H1 (cell line): ENCODE results near the gene TANC1. TPM values are rescaled to one million over a fixed set of nuclear protein-coding genes. Genes with fewer than 3 reads are reported as not detected.

Experiments
- CTCF ChIA-PET: fragments of 300-600 bp; sonication (Branson Sonifier 250); formaldehyde crosslinking; loops from one replicate; lab custom pipeline; 2021; ENCODE audit not compliant: partially characterized antibody; lab: Charles Lee
- POLR2A ChIA-PET: fragments of 300-600 bp; sonication (Branson Sonifier 250); formaldehyde crosslinking; loops from one replicate; lab custom pipeline; 2021; ENCODE audit warnings: inconsistent platforms; ENCODE audit not compliant: partially characterized antibody; lab: Charles Lee
- DNase-seq, 2 experiments: peaks; one replicate each; pipeline versions ENCODE4 v3.0.0 to v3.0.0-alpha.2; 2010 to 2022; ENCODE audit warnings: low spot score in 2 of 2, low read depth in 1 of 2, mixed read lengths in 1 of 2
- FAIRE-seq: peaks from 2 replicates; lab custom pipeline; 2011; peaks lifted over from hg19 to GRCh38; lab: Jason Lieb, UNC
- H2AFZ ChIP-seq: 2 replicates; pipeline ENCODE4 v1.8.1; 2012; ENCODE audit warnings: low read length, inconsistent platforms
- H2AK5ac ChIP-seq: 2 replicates; pipeline ENCODE4 v1.6.1; 2013; ENCODE audit warnings: low read depth, low read length
- H2BK120ac ChIP-seq: replicated peaks from 2 replicates; pipeline ENCODE3; 2013; ENCODE audit warnings: low read depth, low read length, inconsistent platforms
- H2BK12ac ChIP-seq: 2 replicates; pipeline ENCODE4 v1.6.1; 2013; ENCODE audit warnings: low read depth, low read length
- H2BK15ac ChIP-seq: 2 replicates; pipeline ENCODE4 v1.6.1; 2013; ENCODE audit warnings: low read length
- H2BK20ac ChIP-seq: 2 replicates; pipeline ENCODE4 v1.6.1; 2013; ENCODE audit warnings: low read length
- H2BK5ac ChIP-seq: 2 replicates; pipeline ENCODE4 v1.6.1; 2013; ENCODE audit warnings: low read depth, low read length
- H3K14ac ChIP-seq: 2 replicates; pipeline ENCODE4 v1.6.1; 2013; ENCODE audit warnings: inconsistent platforms; ENCODE audit not compliant: insufficient read length
- H3K18ac ChIP-seq: 2 replicates; pipeline ENCODE4 v1.6.1; 2013; ENCODE audit warnings: low read length; ENCODE audit errors: extremely low read depth
- H3K23ac ChIP-seq: 2 replicates; pipeline ENCODE4 v1.6.1; 2013; ENCODE audit warnings: inconsistent platforms; ENCODE audit not compliant: insufficient read length
- H3K23me2 ChIP-seq: 2 replicates; pipeline ENCODE4 v1.6.1; 2013; ENCODE audit warnings: low read depth, low read length
- H3K27ac ChIP-seq: 2 replicates; pipeline ENCODE4 v1.6.1; 2011; ENCODE audit warnings: low read depth, low read length, inconsistent platforms
- H3K27me3 ChIP-seq, 4 experiments: replicated peaks in 1 of 4; 1 replicate in 1 of 4; 2 replicates in 3 of 4; pipeline versions ENCODE4 v1.6.1 to v1.8.1; 2011 to 2013; ENCODE audit warnings: low read length in 3 of 4, mild to moderate bottlenecking in 3 of 4, inconsistent platforms in 2 of 4, mixed read lengths in 2 of 4, moderate library complexity in 1 of 4; ENCODE audit not compliant: control insufficient read depth in 3 of 4, insufficient read depth in 3 of 4; ENCODE audit errors: extremely low read depth in 1 of 4
- H3K36me3 ChIP-seq, 4 experiments: 2 replicates each; pipeline versions ENCODE4 v1.6.1 to v1.8.1; 2011 to 2013; ENCODE audit warnings: mild to moderate bottlenecking in 4 of 4, low read length in 3 of 4, moderate library complexity in 2 of 4, control low read depth in 1 of 4, inconsistent platforms in 1 of 4; ENCODE audit not compliant: insufficient read depth in 4 of 4, control insufficient read depth in 2 of 4
- H3K4ac ChIP-seq: replicated peaks from 2 replicates; pipeline ENCODE3; 2013; ENCODE audit warnings: low read length, low read depth, mixed read lengths, inconsistent platforms; ENCODE audit not compliant: insufficient read length
- H3K4me1 ChIP-seq, 4 experiments: replicated peaks in 1 of 4; 1 replicate in 1 of 4; 2 replicates in 3 of 4; pipeline versions ENCODE4 v1.6.1 to v1.8.1; 2011 to 2013; ENCODE audit warnings: low read length in 3 of 4, inconsistent platforms in 2 of 4, mixed read lengths in 1 of 4; ENCODE audit not compliant: insufficient read depth in 4 of 4, control insufficient read depth in 3 of 4
- H3K4me2 ChIP-seq, 2 experiments: 2 replicates each; pipeline versions ENCODE4 v1.6.1 to v1.8.1; 2011 to 2013; ENCODE audit warnings: low read depth in 2 of 2, low read length in 2 of 2, control low read depth in 1 of 2, inconsistent platforms in 1 of 2, mild to moderate bottlenecking in 1 of 2; ENCODE audit not compliant: insufficient read depth in 1 of 2
- H3K4me3 ChIP-seq, 4 experiments: fragments of 200-600, 300-600 bp in 1 of 4; sonication (generic), shearing (Covaris generic), sonication (Bioruptor Twin) in 1 of 4; 2 replicates each; pipeline versions ENCODE4 v1.5.1 to v1.8.1; 2011 to 2016; ENCODE audit warnings: low read length in 4 of 4, low read depth in 3 of 4, control low read depth in 2 of 4, inconsistent platforms in 2 of 4, mild to moderate bottlenecking in 2 of 4, mixed read lengths in 1 of 4, moderate library complexity in 1 of 4; ENCODE audit not compliant: insufficient read depth in 2 of 4; ENCODE audit errors: extremely low read depth in 1 of 4
- H3K56ac ChIP-seq: replicated peaks from 2 replicates; pipeline ENCODE3; 2013; ENCODE audit warnings: low read depth, mild to moderate bottlenecking, mixed read lengths, low read length, inconsistent platforms; ENCODE audit not compliant: insufficient read length
- H3K79me1 ChIP-seq: 2 replicates; pipeline ENCODE4 v1.6.1; 2013; ENCODE audit warnings: low read depth, low read length, control low read depth
- H3K79me2 ChIP-seq, 2 experiments: 2 replicates each; pipeline versions ENCODE4 v1.6.1 to v1.8.1; 2012 to 2013; ENCODE audit warnings: low read length in 2 of 2, mild to moderate bottlenecking in 2 of 2, inconsistent platforms in 1 of 2; ENCODE audit not compliant: insufficient read depth in 2 of 2, control insufficient read depth in 1 of 2
- H3K9ac ChIP-seq, 4 experiments: replicated peaks in 1 of 4; 1 replicate in 1 of 4; 2 replicates in 3 of 4; pipeline versions ENCODE4 v1.6.1 to v1.8.1; 2011 to 2013; ENCODE audit warnings: low read depth in 3 of 4, low read length in 3 of 4, control low read depth in 2 of 4, mild to moderate bottlenecking in 2 of 4, moderate library complexity in 2 of 4, inconsistent platforms in 1 of 4; ENCODE audit errors: extremely low read depth in 1 of 4
- H3K9me3 ChIP-seq, 2 experiments: 2 replicates each; pipeline versions ENCODE4 v1.6.1 to v1.8.1; 2012 to 2013; ENCODE audit warnings: mild to moderate bottlenecking in 2 of 2, moderate library complexity in 2 of 2, control low read depth in 1 of 2, inconsistent platforms in 1 of 2, low read depth in 1 of 2, low read length in 1 of 2, mixed read lengths in 1 of 2; ENCODE audit not compliant: insufficient read depth in 2 of 2
- H4K20me1 ChIP-seq, 2 experiments: replicated peaks in 1 of 2; 2 replicates each; pipeline versions ENCODE3 to v1.8.1; 2011 to 2013; ENCODE audit warnings: inconsistent platforms in 2 of 2, low read length in 2 of 2, mild to moderate bottlenecking in 1 of 2; ENCODE audit not compliant: insufficient read depth in 2 of 2, control insufficient read depth in 1 of 2
- H4K5ac ChIP-seq: 2 replicates; pipeline ENCODE4 v1.6.1; 2013; ENCODE audit warnings: low read length, low read depth, mixed read lengths, inconsistent platforms; ENCODE audit not compliant: insufficient read length
- H4K8ac ChIP-seq: 2 replicates; pipeline ENCODE4 v1.8.0; 2013; ENCODE audit warnings: mild to moderate bottlenecking, moderate library complexity, low read length, inconsistent platforms; ENCODE audit not compliant: insufficient read depth; ENCODE audit errors: extremely low read depth
- H4K91ac ChIP-seq: replicated peaks from 2 replicates; pipeline ENCODE3; 2013; ENCODE audit warnings: low read length, mixed read lengths, inconsistent platforms; ENCODE audit not compliant: insufficient read length
- WGBS, 2 experiments: shearing (Covaris generic) in 1 of 2; methylation state at CpG; one replicate each; pipeline versions ENCODE4 v1.1.6 to v1.1.7; 2013 to 2015; ENCODE audit warnings: low lambda C conversion rate in 2 of 2, mixed read lengths in 2 of 2, inconsistent platforms in 1 of 2, low coverage in 1 of 2, missing lambda C conversion rate in 1 of 2; ENCODE audit not compliant: insufficient replicate concordance in 2 of 2, insufficient coverage in 1 of 2, insufficient read length in 1 of 2; ENCODE audit errors: extremely low coverage in 1 of 2, missing lambda C conversion rate in 1 of 2; 5-methylcytosine and 5-hydroxymethylcytosine counted together
- polyA plus RNA-seq, 7 experiments: library from polyadenylated mRNA; depleted of rRNA in 3 of 7; stranded (reverse) in 5 of 7; unstranded in 2 of 7; fragments of >200 nt in 5 of 7; fragments of 200-250 nt in 2 of 7; gene quantifications; 1 replicate in 5 of 7; 2 replicates in 1 of 7; 4 replicates in 1 of 7; pipeline versions ENCODE4 v1.2.1 to v1.2.3, GENCODE V29; 2011 to 2013; ENCODE audit warnings: missing spikeins in 2 of 7, mixed read lengths in 2 of 7
- total RNA-seq: library from RNA; stranded (reverse); fragmentation: NEBNext Ultra II Directional; extraction: Animal tissue kit (Norgen Biotek cat#: 25700); gene quantifications from 2 replicates; pipeline ENCODE4 v1.2.1, GENCODE V29; 2021

The TANC1 gene
- total and polyA plus RNA-seq, 2 of the 8 experiments (the other 6 are each of a cell fraction or from before 2014, with no cell fraction given), result 4.1 to 7.6 TPM

- Histone ChIP-seq H3K4ac (no peak overlapping the region), H4K91ac (no peak overlapping the region), H4K5ac (no peak overlapping the region), H2AK5ac (no peak overlapping the region), H3K23ac (no peak overlapping the region), H2BK15ac (no peak overlapping the region), H3K9me3 (no peaks in the 10 kb centered on the region), H3K23me2 (no peaks in the 10 kb centered on the region), H3K4me2 (no peak overlapping the region), H3K14ac (no peak overlapping the region), H2BK5ac (no peak overlapping the region), H3K56ac (no peak overlapping the region), H3K79me1 (no peaks in the 10 kb centered on the region), H2BK20ac (no peak overlapping the region), H3K36me3 (no peaks in the 10 kb centered on the region), H3K27ac (no peak overlapping the region), H4K20me1 (peaks cover 9 to 15% of the 10 kb centered on the region in 2 experiments), H3K9ac (no peak overlapping the region), H3K27me3 (peaks cover 25 to 62% (median 55%) of the 10 kb centered on the region in 4 experiments), H2BK120ac (no peak overlapping the region), H3K4me3 (no peak overlapping the region), H2BK12ac (no peak overlapping the region), H4K8ac (no peak overlapping the region), H2AFZ (no peak overlapping the region), H3K4me1 (peaks cover 4 to 13% (median 8%) of the 10 kb centered on the region in 4 experiments; a peak in 6 of 7 replicates), H3K18ac (no peak overlapping the region), H3K79me2 (no peaks in the 10 kb centered on the region)
- ChIA-PET POLR2A (interaction anchor here (0.7 kb wide), 1 partner anchor 23 kb away, joined by 3 read pairs; no protein-coding TSS in a partner anchor), CTCF (interaction anchor here (0.6 to 3.6 kb wide), 7 partner anchors 12 to 1333 kb away, joined by 3 to 19 read pairs (median 3); no protein-coding TSS in a partner anchor)
- WGBS, 2 experiments, result 73% methylated on average over 3 of the region's 3 CpGs; no CpG with 5 or more reads in 1 of the 2 experiments
- FAIRE-seq (no peak), DNase-seq (no peak)
Observed at GRCh38 chr2:159214325-159214865, 246.0 kb downstream of the TANC1 start.
